Keratinocyte (primary cell): ENCODE measurements around the gene FURIN.

Experiments used
- EZH2 ChIP-seq: IDR thresholded peaks from one replicate; pipeline ENCODE4 v1.6.1; 2012; ENCODE audit warnings: inconsistent platforms, mild to moderate bottlenecking, low read length, moderate library complexity
- TF ChIP-seq, protein P1 (sequence below), 3 experiments: IDR thresholded peaks in 1 of 3; conservative IDR thresholded peaks in 1 of 3; optimal IDR thresholded peaks in 1 of 3; 2 replicates in 2 of 3; 3 replicates in 1 of 3; pipeline versions ENCODE3 to v1.5.1; 2011; ENCODE audit warnings: low read length in 3 of 3, mild to moderate bottlenecking in 3 of 3, moderate library complexity in 2 of 3, control low read depth in 1 of 3, inconsistent platforms in 1 of 3; ENCODE audit not compliant: insufficient read depth in 2 of 3; ENCODE audit errors: extremely low read depth in 1 of 3

DNA sequence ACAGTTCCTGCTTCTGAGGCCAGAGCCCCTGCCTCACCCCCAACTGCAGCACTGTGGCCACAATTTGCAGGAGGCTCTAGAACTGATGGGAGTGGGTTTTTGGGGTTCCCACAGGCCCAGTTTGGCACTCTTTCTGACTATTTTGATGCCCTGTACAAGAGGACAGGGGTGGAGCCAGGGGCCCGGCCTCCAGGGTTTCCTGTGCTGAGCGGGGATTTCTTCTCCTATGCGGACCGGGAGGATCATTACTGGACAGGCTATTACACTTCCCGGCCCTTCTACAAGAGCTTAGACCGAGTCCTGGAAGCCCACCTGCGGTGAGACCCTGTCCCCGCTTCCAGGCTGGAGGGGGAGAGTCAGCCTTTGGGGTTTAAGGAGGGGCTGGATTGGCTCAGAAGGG lies 41.6 kb downstream of the FURIN start:
- TF ChIP-seq, protein P1, sequence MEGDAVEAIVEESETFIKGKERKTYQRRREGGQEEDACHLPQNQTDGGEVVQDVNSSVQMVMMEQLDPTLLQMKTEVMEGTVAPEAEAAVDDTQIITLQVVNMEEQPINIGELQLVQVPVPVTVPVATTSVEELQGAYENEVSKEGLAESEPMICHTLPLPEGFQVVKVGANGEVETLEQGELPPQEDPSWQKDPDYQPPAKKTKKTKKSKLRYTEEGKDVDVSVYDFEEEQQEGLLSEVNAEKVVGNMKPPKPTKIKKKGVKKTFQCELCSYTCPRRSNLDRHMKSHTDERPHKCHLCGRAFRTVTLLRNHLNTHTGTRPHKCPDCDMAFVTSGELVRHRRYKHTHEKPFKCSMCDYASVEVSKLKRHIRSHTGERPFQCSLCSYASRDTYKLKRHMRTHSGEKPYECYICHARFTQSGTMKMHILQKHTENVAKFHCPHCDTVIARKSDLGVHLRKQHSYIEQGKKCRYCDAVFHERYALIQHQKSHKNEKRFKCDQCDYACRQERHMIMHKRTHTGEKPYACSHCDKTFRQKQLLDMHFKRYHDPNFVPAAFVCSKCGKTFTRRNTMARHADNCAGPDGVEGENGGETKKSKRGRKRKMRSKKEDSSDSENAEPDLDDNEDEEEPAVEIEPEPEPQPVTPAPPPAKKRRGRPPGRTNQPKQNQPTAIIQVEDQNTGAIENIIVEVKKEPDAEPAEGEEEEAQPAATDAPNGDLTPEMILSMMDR (optimal IDR thresholded peaks at IDR 0.05 in 1 of 3, IDR thresholded peaks at IDR 0.05 in 1 of 3, conservative IDR thresholded peaks at IDR 0.05 in 1 of 3; ENCODE audit: extremely low read depth in 1 of 3, insufficient read depth in 2 of 3, low read length in 3 of 3), result no peak
- TF ChIP-seq EZH2, result no peak
